ENCODE results near the gene EIF5AL1. TPM values are rescaled to one million over a fixed set of nuclear protein-coding genes. Genes with fewer than 3 reads are reported as not detected.
"Not testable (repeated sequence)": the region's sequence is repeated elsewhere in the genome, so short reads cannot be mapped to it uniquely, and the experiment has no call there.

Gene EIF5AL1
- 0.09 and 0.24 TPM in 2 replicates for total RNA-seq (2014; rRNA removed; shearing (Covaris generic); ENCODE audit: low replicate concordance)

DNA sequence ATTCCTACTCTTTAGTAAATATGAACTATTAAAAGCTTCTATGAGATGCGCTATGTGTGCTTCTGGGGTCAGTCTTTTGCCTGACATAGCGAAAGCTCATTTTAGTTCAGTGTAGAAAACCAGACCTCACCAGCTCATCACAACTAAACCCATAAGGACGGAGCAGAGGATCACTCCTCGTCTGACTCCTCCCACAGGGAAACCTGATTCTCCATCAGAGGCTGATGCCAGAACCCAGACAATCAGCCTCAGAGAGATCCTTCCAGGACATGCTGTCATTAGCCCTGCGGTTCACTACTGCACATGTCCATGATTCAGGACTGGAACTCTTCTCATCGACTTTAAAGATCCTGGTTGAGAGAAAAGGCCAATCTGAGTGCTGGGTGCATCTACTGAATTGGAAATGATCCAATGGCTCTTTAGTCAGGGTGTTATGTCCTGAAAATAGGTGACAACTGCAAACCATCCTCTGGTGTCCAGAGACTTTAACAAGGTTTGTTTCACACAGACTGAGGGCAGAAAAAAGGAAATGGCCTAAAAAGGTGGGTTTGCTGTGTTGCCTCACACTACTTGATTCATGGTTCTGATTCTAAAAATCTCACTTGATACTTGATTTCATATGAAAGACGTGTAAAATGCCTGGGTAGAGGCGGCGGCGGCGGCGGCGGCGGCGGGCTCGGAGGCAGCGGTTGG is at the start of gene EIF5AL1:
Gene EIF5AL1 (plus strand): TSS at position 643 of the 693 bp plus-strand sequence. CDS start 117 bp downstream, outside the sequence.
- in situ Hi-C loops (cut with HindIII; ENCODE audit: low pct_unique_long_range_greater_than_20kb, low sequenced_read_pairs); DNase-seq (ENCODE audit: low read depth): not testable (repeated sequence)

DNA sequence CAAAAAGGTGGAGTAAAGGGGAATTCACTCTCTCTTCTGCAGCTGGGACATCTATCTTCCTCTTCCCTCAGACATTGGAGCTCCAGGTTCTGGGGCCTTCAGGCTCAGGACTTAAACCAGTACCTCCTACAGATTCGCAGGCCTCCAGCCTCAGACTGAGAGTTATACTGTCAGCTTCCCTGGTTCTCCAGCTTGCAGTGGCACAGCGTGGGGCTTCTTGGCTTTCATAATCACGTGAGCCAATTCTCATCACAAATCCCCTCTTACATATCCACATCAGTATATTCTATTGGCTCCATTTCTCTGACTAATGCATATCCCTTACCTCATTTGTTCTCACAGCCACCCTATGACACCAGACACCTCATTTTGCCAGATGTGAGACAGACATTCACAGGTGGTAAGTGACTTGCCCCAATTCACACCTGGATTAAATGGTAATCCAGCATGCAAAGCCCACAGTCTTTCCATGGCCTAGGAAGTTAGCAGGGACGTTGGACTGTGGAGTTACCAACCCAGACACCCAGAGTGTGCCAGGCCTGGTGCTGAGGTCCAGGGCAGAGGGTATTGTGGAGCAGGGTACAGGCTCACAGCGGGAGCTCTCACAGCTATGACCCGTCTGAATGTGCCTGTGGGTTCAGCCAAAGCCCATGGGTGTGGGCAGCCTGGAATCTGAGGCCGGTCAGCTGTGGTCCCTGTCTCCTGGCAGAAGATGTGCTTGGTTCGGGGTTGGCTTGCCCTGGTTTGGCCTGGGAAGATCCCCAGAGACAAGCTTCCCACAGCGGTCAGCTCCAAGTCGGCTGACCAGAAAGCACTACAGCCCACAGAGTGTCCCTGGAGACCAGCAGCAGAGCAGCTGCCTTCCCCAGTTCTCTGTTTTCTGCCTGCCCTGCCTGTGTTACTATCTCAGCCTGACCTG is 48.5 kb upstream of the EIF5AL1 start:
- no peak for DNase-seq (ENCODE audit: low read depth)
- in situ Hi-C loops (cut with HindIII; ENCODE audit: low pct_unique_long_range_greater_than_20kb, low sequenced_read_pairs): no loop called here

DNA sequence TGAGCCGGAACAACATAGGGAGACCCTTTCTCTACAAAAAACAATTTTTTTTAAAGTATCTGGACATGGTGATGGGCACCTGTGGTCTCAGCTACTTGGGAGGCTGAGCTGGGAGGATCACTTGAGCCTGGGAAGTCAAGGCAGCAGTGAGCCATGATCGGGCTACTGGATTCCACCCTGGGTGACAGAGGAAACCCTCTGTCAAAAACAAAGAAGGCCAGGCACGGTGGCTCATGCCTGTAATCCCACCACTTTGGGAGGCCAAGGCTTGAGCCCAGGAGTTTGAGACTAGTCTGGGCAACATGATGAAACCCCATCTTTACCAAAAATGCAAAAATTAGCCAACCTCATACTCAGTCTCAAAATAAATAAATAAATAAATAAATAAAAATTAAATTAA is 47.0 kb upstream of the EIF5AL1 start:
- DNase-seq (ENCODE audit: low read depth): no peak

DNA sequence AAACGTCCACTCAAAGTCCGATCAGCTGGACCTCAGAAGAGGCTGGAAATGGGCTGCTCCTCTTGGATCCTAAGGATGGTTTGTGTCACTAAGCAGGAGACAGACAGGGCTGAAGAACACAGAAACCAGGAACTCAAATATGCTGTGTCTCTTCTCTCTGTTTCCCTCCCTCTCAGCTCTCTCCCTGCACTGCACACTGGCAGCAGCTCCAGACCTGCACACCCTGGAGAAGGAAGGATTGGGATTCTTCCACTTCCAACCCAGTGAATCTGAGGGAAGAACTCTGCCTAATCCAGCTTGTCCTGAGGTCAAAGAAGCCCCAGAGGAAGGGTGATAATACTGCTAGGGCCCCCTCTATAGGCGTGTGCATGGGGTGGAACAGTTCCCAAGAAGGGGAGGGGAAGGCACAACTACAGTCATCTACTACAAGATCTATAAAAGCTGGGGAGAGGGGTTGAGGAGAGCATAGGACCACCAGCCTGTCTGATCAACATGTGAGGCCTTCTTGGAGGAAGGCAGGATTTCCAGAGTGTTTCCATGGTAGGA is 44.2 kb upstream of the EIF5AL1 start:
- in situ Hi-C loops (cut with HindIII; ENCODE audit: low pct_unique_long_range_greater_than_20kb, low sequenced_read_pairs): no loop called here
- no peak for DNase-seq (ENCODE audit: low read depth)

More for the DNA sequence above, 47.0 kb upstream of the EIF5AL1 start:
- in situ Hi-C loops (cut with HindIII; ENCODE audit: low pct_unique_long_range_greater_than_20kb, low sequenced_read_pairs): no loop called here

DNA sequence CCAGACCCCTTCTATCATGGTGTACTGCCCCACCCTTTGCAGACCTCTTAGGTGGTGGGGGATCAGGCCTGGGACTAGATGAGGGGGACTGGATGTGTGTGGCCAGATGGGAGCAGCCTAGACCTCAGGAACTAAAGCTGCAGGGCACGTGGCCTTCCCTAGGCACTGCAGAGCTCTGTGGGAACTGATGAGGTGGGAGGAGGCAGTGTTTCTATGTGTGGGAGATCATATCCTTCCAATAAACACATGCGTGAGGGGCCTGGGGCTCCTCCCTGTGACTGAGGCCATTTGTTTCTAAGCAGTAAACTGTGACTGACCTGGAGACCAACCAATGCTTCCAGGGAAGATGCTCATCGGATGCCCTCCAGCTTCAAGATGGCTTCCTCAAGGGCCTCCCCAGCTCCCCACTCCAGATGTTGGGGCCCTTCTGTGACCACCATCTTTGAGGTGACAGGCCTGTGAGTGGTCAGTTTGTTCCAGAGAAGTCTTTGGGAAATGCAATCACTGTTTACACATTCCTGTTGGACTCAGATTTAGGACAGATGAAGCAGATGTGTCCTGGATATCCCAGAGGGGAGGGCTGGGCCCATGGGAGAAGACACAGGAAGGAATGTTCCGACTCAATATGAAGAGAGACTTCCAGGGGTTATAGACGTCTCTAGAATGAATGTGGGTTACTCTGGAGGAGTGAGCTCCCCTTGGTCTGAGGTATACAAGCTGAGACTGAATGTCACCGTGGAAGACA is 43.3 kb upstream of the EIF5AL1 start:
- no peak for DNase-seq (ENCODE audit: low read depth)
- in situ Hi-C loops (cut with HindIII; ENCODE audit: low pct_unique_long_range_greater_than_20kb, low sequenced_read_pairs): no loop called here

DNA sequence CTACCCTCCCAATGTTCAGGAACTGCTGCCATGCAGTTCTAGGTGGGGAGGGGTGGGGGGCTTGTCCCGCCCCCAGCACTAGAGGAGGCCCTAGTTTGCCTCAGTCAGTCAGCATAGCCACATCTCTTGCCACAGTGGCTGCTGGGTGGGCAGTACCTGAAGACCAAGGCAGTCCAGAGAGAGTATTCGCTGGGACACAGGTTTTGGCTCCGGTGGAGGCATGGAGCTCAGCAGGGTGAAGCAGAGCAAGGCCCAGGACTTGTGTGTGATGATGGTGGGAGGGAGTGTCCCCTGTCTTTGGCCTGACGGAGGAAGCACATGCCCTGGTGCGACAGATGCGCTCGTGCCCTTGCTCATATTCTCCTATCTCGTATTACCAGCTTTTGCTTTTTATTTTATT is 42.2 kb upstream of the EIF5AL1 start:
- in situ Hi-C loops (cut with HindIII; ENCODE audit: low pct_unique_long_range_greater_than_20kb, low sequenced_read_pairs): no loop called here
- DNase-seq (ENCODE audit: low read depth): no peak

DNA sequence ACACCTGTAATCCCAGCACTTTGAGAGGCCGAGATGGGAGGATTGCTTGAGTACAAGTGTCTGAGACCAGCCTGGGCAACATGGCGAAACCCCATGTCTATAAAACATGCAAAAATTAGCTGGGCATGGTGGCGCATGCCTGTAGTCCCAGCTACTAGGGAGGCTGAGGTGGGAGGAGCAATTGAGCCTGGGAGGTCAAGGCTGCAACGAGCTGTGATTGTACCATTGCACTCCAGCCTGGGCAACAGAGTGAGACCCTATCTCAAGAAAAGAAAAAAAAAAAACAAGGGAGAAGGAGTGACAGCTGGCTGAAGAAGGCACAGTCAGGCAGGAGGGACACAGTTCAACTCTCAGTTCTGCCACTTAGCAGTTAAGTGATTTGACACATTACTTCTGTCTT is 40.6 kb upstream of the EIF5AL1 start:
- in situ Hi-C loops (cut with HindIII; ENCODE audit: low pct_unique_long_range_greater_than_20kb, low sequenced_read_pairs): no loop called here
- DNase-seq (ENCODE audit: low read depth): no peak

DNA sequence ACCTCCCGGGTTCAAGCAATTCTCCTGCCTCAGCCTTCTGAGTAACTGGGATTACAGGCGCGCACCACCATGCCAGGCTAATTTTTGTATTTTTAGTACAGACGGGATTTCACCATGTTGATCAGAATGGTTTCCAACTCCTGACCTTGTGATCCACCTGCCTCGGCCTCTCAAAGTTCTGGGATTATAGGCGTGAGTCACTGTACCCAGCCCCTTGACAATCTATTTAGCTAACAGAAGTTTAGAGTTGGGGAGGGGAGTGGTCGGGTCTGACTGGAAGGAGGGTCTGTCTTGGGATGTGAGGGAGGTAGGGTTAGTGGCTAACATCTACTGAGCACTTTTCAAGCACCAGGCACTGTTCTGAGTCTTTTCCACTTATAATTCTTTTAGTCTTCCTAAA is 39.9 kb upstream of the EIF5AL1 start:
- no peak for DNase-seq (ENCODE audit: low read depth)
- in situ Hi-C loops (cut with HindIII; ENCODE audit: low pct_unique_long_range_greater_than_20kb, low sequenced_read_pairs): no loop called here

DNA sequence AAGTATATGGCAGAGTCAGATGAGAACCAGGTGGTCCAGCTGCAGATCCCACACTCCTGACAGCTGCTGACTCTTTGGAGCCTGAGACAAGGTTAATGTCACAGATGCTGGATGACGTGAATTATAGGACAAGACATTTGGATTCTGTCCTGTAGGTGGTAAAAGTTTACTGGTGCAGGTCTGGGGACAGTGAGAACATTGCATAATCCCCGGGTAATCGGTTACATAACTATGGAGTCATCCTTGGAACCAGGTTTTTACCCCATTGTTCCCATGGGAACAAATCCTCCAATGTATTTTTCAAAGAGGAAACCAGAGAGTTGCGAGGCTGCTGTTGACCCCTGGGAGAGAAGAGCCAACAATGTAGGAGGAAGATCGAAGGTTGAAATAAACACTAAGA is 39.4 kb upstream of the EIF5AL1 start:
- in situ Hi-C loops (cut with HindIII; ENCODE audit: low pct_unique_long_range_greater_than_20kb, low sequenced_read_pairs): no loop called here
- DNase-seq (ENCODE audit: low read depth): no peak

DNA sequence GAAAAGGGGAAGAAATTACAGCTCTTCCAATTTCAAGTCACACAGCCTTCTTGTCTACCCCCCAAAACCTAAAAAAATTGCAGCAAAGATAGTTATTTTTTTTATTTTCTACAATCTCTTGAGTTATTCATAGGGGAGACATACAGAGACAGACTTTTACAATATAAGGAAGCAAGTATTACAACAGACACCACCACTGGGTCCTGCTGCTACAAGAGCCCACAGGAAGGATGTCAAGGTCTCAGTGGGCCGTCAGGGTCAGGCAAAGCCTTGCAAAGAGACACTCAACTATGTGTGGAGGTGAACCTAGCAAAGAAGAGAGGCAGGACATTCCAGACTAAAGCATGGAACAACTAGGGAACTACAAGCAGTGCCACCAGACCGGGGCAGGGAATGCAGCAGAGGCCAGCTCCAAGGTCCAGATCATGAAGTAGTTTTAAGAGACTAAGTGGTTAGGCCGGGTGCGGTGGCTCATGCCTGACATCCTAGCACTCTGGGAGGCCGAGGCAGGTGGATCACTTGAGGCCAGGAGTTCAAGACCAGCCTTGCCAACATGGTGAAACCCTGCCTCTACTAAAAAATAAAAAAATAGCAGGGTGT is 38.7 kb upstream of the EIF5AL1 start:
- in situ Hi-C loops (cut with HindIII; ENCODE audit: low pct_unique_long_range_greater_than_20kb, low sequenced_read_pairs): no loop called here
- no peak for DNase-seq (ENCODE audit: low read depth)

DNA sequence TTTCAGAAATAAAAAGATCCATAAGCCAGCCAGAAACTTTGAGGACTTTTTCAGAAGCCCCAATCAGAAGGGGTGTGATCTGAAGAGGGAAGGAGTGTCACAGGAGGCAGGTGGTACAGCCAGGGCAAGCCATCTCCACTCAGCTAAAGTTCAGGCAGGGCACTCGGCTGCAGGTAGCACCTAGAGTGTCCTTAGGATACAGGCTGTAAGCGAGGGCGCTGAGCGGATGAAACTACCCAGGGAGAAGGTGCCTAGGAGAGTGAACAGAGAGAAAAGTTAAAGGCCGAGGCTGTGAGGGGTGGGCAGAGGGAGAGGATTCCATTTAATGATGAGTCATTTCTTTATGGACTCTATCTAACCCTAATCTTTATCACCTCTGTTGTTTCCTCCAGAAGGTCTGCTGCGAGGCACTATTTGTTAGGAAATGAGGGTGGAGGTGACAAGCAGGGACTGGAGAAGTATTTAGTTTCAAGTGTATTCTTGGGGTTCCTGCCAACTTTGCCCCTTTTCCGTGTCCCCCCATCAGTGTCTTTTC is 37.1 kb upstream of the EIF5AL1 start:
- in situ Hi-C loops (cut with HindIII; ENCODE audit: low pct_unique_long_range_greater_than_20kb, low sequenced_read_pairs): no loop called here
- DNase-seq (ENCODE audit: low read depth): no peak

DNA sequence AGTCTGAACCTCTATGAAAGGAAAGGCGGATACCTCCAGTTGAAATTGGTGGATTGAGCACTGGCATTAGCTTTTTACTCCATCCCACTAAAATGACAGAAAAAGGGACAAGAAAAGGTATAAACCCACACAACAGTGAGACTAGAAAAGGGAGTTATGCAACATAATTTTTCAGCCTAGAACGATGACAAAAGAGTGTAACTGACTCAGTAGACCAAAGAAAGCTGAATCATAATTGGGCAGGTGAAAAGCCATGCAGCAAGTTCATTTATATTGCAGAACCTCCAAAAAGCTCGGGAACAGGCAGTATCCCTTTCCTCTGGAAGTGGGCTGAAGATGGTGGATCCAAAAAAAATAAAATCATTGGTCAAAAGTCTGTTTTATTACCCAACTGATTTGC is 36.5 kb upstream of the EIF5AL1 start:
- in situ Hi-C loops (cut with HindIII; ENCODE audit: low pct_unique_long_range_greater_than_20kb, low sequenced_read_pairs): no loop called here
- no peak for DNase-seq (ENCODE audit: low read depth)

DNA sequence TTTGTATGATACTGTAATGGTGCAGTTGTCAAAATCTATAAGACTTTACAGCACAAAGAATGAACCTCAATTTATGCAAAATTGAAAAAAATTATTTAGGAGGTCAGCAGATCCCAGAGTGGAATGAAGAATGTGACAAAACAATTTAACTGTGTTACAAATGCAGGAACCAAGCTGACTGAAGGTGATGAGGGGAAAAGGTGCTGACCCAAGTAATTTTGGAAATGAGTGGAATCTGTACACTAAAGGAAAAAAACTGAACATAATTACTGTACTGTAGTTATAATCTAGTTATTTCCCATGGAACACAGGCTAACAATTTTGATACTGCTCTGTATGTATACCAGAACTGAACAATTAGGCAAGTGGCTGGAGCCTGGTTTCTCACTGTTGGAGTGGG is 35.7 kb upstream of the EIF5AL1 start:
- DNase-seq (ENCODE audit: low read depth): no peak
- in situ Hi-C loops (cut with HindIII; ENCODE audit: low pct_unique_long_range_greater_than_20kb, low sequenced_read_pairs): no loop called here

DNA sequence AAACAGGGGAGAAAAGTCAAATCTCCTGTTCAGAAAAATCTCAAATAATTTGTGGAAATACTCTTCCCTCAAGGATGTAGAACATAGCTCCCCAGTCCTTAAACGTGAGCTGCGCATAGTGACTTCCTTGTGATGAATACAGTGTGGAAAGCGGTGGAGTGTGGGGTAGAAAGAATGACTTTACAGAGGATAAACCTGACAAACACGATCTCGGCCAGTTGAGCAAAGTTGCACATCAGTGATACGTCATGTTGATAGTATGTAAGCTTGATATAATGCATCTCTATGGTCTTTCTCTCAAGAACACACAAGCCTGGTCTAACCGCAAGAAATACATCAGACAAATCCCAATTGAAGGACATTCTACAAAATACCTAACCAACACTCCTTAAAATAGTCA is 34.9 kb upstream of the EIF5AL1 start:
- in situ Hi-C loops (cut with HindIII; ENCODE audit: low pct_unique_long_range_greater_than_20kb, low sequenced_read_pairs): no loop called here
- no peak for DNase-seq (ENCODE audit: low read depth)

DNA sequence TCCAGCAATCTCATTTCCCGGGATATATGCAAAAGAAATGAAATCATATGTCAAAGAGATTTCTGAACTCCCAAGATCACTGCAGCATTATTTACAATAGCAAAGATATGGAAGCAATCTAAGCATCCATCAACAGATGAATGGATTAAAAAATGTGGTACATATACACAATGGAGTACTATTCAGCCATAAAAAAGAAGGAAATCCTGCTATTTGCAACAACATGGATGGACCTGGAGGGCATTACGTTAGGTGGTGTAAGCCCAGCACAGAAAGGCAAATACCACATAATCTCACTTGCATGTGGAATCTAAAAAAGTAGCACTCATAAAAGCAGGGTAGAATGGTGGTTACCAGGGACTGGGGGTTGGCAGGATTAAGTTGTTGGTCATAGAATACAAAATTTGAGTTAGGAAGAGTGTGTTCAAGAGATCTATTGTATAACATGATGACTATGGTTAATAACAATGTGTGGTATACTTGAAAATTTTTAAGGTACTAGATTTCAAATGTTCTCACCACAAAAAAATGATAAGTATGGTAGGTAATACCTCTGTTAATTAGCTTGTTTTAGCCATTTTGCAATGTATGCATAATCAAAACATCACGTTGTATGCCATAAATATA is 32.9 kb upstream of the EIF5AL1 start:
- in situ Hi-C loops (cut with HindIII; ENCODE audit: low pct_unique_long_range_greater_than_20kb, low sequenced_read_pairs): no loop called here

DNA sequence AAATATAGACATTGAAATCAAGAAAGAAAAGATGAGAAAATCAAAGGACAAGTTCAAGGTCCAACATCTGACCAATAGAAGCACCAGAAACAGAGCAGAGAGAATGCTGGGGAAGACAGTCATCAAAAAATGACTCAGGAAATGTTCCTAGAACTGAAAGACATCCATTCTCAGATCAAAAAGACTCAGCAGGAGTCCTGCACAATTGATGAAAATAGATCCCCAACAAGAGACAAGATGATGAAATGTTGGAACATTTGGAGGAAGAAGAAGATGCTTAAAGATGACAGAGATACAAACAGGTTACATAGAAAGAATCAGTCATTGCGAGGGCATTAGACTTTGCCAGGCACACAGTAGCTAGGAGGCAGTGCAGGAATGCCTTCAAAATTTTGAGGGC is 30.0 kb upstream of the EIF5AL1 start:
- in situ Hi-C loops (cut with HindIII; ENCODE audit: low pct_unique_long_range_greater_than_20kb, low sequenced_read_pairs): no loop called here
- DNase-seq (ENCODE audit: low read depth): no peak

More for the DNA sequence above, 32.9 kb upstream of the EIF5AL1 start:
- no peak for DNase-seq (ENCODE audit: low read depth)

DNA sequence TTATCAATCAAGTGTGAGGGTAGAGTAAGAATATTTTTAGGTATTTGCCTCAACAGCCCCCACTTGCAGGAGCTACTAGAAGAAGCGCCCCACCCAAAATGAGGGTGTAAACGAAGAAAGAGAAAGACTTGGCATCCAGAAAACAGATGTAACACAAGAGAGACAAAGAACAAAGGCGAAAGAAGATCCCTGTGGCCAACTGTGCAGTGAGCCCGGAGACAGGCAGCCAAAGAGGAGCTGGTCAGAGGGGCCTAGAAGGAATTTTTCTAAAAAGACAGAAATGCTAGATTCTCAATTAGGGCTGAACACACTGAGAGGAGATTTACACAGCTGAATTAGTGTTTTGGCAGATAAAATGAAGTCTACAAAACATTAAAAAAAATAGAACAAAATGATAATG is 29.6 kb upstream of the EIF5AL1 start:
- no peak for DNase-seq (ENCODE audit: low read depth)
- in situ Hi-C loops (cut with HindIII; ENCODE audit: low pct_unique_long_range_greater_than_20kb, low sequenced_read_pairs): no loop called here
